K562 (cell line): Measurements from ENCODE around the gene USP15. TPM values are rescaled to one million over a fixed set of nuclear protein-coding genes. Genes with fewer than 3 reads are reported as not detected.
A peak's percentile ranks its signal among the peaks of the same experiment; 100 is the strongest.

ENCODE experiments used
- ARID2 ChIP-seq: fragments of 450-650 bp; IDR thresholded peaks from 2 replicates; pipeline ENCODE4 v1.6.1; 2017; ENCODE audit warnings: antibody characterized with exemption, mild to moderate bottlenecking
- ATF7 ChIP-seq: fragments of 450-650 bp; IDR thresholded peaks from 2 replicates; pipeline ENCODE4 v1.7.1; 2014; ENCODE audit warnings: mild to moderate bottlenecking, moderate library complexity
- CBFB ChIP-seq: sonication (generic); formaldehyde crosslinking; IDR thresholded peaks from 2 replicates; pipeline ENCODE4 v1.4.0; 2020; ENCODE audit warnings: mild to moderate bottlenecking, missing genetic modification reagents
- LCOR ChIP-seq: sonication (generic); formaldehyde crosslinking; IDR thresholded peaks from 2 replicates; pipeline ENCODE4 v1.8.0; 2022; ENCODE audit warnings: mild to moderate bottlenecking, missing genetic modification reagents
- MAZ ChIP-seq, 2 experiments: fragments of 450-650 bp in 1 of 2; sonication (generic) in 1 of 2; formaldehyde crosslinking; IDR thresholded peaks in 1 of 2; conservative IDR thresholded peaks in 1 of 2; 2 replicates each; pipeline versions ENCODE4 v1.4.0 to v1.5.0; 2020; ENCODE audit warnings: mild to moderate bottlenecking in 1 of 2, missing genetic modification reagents in 1 of 2
- MED1 ChIP-seq: sonication (generic); formaldehyde crosslinking; IDR thresholded peaks from 2 replicates; pipeline ENCODE4 v1.8.1; 2023; ENCODE audit warnings: missing genetic modification reagents, borderline replicate concordance
- MTA2 ChIP-seq: fragments of 450-650 bp; IDR thresholded peaks from 2 replicates; pipeline ENCODE4 v1.6.1; 2016; ENCODE audit warnings: low read depth
- POU5F1 ChIP-seq: fragments of 150-350 bp; IDR thresholded peaks from 2 replicates; pipeline ENCODE4 v1.6.1; 2014; ENCODE audit warnings: borderline replicate concordance, low read length, low read depth, mild to moderate bottlenecking; ENCODE audit not compliant: partially characterized antibody
- RB1 ChIP-seq: fragments of 450-650 bp; IDR thresholded peaks from 2 replicates; pipeline ENCODE4 v1.6.1; 2017; ENCODE audit warnings: low read depth, mild to moderate bottlenecking
- RHOXF2B ChIP-seq: fragments of 250-450 bp; sonication (Bioruptor Pico); conservative IDR thresholded peaks from 2 replicates; pipeline ENCODE4 v1.5.1; 2021
- RNF2 ChIP-seq: sonication (generic); IDR thresholded peaks from 2 replicates; pipeline ENCODE4 v1.6.1; 2016
- TOE1 ChIP-seq, 2 experiments: fragments of 450-650 bp in 1 of 2; sonication (generic) in 1 of 2; formaldehyde crosslinking in 1 of 2; IDR thresholded peaks; 2 replicates each; pipeline versions ENCODE4 v1.7.1 to v1.8.0; 2016 to 2022; ENCODE audit warnings: borderline replicate concordance in 2 of 2, mild to moderate bottlenecking in 2 of 2, antibody characterized with exemption in 1 of 2, inconsistent platforms in 1 of 2, low read depth in 1 of 2, missing genetic modification reagents in 1 of 2, moderate library complexity in 1 of 2
- TRIM24 ChIP-seq, 2 experiments: fragments of 450-650 bp; IDR thresholded peaks; 2 replicates each; pipeline ENCODE4 v1.6.1; 2016
- ZKSCAN3 ChIP-seq: fragments of 250-450 bp; sonication (Bioruptor Pico); IDR thresholded peaks from 2 replicates; pipeline ENCODE4 v1.4.0; 2020
- ZNF583 ChIP-seq: fragments of 250-450 bp; sonication (Bioruptor Pico); IDR thresholded peaks from 2 replicates; pipeline ENCODE4 v1.4.0; 2020
- ZNF785 ChIP-seq: fragments of 250-450 bp; sonication (Bioruptor Pico); IDR thresholded peaks from 2 replicates; pipeline ENCODE4 v1.4.0; 2020; ENCODE audit warnings: mild to moderate bottlenecking
- polyA plus RNA-seq, 8 experiments: library from polyadenylated mRNA; depleted of rRNA in 4 of 8; stranded (reverse) in 5 of 8; unstranded in 3 of 8; fragments of >200 nt; fragmentation: Nextera tagmentation in 2 of 8; fragmentation: Illumina TruSeq in 1 of 8; extraction: Ambion mirVana in 2 of 8; extraction: Trizol in 1 of 8; gene quantifications; 2 replicates each; pipeline versions ENCODE4 v1.2.1 to v1.2.3, GENCODE V29; 2011 to 2014; ENCODE audit warnings: inconsistent platforms in 1 of 8, missing spikeins in 1 of 8
- total RNA-seq, 7 experiments: library from RNA; depleted of rRNA in 6 of 7; stranded (reverse); fragments of >200 nt in 6 of 7; fragmentation: Illumina TruSeq in 2 of 7; extraction: Trizol in 2 of 7; gene quantifications; 2 replicates each; pipeline versions ENCODE4 v1.2.1 to v1.2.3, GENCODE V29; 2011 to 2021; ENCODE audit warnings: low replicate concordance in 1 of 7
- TF ChIP-seq, protein P1 (sequence below), 3 experiments: fragments of 200-800 bp in 1 of 3; fragments of 250-450 bp in 1 of 3; fragments of 450-650 bp in 1 of 3; sonication (Bioruptor Pico) in 1 of 3; sonication (Bioruptor generic) in 1 of 3; formaldehyde crosslinking in 1 of 3; IDR thresholded peaks; 2 replicates each; pipeline versions ENCODE4 v1.6.1 to v1.8.0; 2016 to 2022; ENCODE audit warnings: mild to moderate bottlenecking in 2 of 3, missing genetic modification characterization in 2 of 3, missing compliant biosample characterization in 1 of 3, moderate library complexity in 1 of 3
- TF ChIP-seq, protein P2 (sequence below): fragments of 450-650 bp; IDR thresholded peaks from 2 replicates; pipeline ENCODE4 v1.6.1; 2016
- TF ChIP-seq, protein P3 (sequence below): fragments of 450-650 bp; formaldehyde crosslinking; IDR thresholded peaks from 2 replicates; pipeline ENCODE4 v1.4.0; 2020; ENCODE audit warnings: mild to moderate bottlenecking, moderate library complexity
- TF ChIP-seq, protein P4 (sequence below): fragments of 250-450 bp; sonication (Bioruptor Pico); IDR thresholded peaks from 2 replicates; pipeline ENCODE4 v1.8.0; 2021; ENCODE audit warnings: moderate library complexity, mild to moderate bottlenecking, inconsistent platforms
- TF ChIP-seq, protein P5 (sequence below): fragments of 250-450 bp; sonication (Bioruptor Pico); IDR thresholded peaks from 2 replicates; pipeline ENCODE4 v1.5.0; 2020; ENCODE audit warnings: mild to moderate bottlenecking

USP15 gene
- total and polyA plus RNA-seq, 9 of the 15 experiments (the other 6 are each of a cell fraction or from before 2014, with no cell fraction given) = 140 to 272 (median 182) TPM

DNA sequence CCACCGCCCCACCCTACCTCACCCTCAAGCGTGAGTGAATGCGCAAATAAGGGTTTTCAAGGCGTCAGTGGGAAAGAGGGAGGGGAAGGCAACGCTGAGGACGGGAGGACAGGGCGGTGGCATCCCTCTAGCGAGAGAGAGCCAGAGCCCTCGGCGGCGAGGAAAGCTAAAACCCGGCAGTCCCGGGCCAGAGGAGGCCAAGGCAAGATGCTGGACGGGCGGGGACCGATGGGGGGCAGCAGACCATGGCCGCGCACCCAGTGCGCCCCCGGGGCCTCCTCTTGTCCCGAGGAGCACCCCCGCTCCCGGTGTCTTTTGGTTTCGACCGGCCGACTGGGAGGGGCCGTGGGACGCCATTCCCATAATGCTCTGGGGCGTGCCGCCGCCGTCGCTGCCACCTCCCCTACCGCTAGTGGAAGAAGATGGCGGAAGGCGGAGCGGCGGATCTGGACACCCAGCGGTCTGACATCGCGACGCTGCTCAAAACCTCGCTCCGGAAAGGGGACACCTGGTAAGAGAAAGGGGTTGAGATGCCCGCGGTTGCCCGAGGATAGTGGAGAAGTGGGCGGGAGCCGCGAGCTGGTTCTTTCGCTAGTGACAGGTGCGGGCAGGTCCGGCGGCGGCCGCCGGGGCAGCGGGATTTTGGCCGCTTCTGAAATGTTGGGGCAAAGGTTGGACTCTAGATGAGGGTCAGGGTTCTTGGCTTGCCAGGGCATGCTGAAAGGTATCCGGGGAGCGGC lies at the start of gene USP15 (continued):
- TF ChIP-seq, protein P1, sequence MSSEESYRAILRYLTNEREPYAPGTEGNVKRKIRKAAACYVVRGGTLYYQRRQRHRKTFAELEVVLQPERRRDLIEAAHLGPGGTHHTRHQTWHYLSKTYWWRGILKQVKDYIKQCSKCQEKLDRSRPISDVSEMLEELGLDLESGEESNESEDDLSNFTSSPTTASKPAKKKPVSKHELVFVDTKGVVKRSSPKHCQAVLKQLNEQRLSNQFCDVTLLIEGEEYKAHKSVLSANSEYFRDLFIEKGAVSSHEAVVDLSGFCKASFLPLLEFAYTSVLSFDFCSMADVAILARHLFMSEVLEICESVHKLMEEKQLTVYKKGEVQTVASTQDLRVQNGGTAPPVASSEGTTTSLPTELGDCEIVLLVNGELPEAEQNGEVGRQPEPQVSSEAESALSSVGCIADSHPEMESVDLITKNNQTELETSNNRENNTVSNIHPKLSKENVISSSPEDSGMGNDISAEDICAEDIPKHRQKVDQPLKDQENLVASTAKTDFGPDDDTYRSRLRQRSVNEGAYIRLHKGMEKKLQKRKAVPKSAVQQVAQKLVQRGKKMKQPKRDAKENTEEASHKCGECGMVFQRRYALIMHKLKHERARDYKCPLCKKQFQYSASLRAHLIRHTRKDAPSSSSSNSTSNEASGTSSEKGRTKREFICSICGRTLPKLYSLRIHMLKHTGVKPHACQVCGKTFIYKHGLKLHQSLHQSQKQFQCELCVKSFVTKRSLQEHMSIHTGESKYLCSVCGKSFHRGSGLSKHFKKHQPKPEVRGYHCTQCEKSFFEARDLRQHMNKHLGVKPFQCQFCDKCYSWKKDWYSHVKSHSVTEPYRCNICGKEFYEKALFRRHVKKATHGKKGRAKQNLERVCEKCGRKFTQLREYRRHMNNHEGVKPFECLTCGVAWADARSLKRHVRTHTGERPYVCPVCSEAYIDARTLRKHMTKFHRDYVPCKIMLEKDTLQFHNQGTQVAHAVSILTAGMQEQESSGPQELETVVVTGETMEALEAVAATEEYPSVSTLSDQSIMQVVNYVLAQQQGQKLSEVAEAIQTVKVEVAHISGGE (CRISPR knock-in tag; IDR thresholded peaks at IDR 0.05) = peak in 1 of 3 experiments; percentile 28; a peak in 1 of 6 replicates
- TF ChIP-seq CBFB (CRISPR knock-in tag) = no peak
- TF ChIP-seq, protein P2, sequence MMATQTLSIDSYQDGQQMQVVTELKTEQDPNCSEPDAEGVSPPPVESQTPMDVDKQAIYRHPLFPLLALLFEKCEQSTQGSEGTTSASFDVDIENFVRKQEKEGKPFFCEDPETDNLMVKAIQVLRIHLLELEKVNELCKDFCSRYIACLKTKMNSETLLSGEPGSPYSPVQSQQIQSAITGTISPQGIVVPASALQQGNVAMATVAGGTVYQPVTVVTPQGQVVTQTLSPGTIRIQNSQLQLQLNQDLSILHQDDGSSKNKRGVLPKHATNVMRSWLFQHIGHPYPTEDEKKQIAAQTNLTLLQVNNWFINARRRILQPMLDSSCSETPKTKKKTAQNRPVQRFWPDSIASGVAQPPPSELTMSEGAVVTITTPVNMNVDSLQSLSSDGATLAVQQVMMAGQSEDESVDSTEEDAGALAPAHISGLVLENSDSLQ = no peak
- TF ChIP-seq ATF7 = peak; percentile 99
- no peak for TF ChIP-seq ARID2
- TF ChIP-seq ZKSCAN3 = no peak
- no peak for TF ChIP-seq MTA2
- TF ChIP-seq, protein P3, sequence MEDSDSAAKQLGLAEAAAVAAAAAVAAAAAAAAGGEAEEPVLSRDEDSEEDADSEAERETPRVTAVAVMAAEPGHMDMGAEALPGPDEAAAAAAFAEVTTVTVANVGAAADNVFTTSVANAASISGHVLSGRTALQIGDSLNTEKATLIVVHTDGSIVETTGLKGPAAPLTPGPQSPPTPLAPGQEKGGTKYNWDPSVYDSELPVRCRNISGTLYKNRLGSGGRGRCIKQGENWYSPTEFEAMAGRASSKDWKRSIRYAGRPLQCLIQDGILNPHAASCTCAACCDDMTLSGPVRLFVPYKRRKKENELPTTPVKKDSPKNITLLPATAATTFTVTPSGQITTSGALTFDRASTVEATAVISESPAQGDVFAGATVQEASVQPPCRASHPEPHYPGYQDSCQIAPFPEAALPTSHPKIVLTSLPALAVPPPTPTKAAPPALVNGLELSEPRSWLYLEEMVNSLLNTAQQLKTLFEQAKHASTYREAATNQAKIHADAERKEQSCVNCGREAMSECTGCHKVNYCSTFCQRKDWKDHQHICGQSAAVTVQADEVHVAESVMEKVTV (CRISPR knock-in tag) = no peak
- TF ChIP-seq ZNF785 (CRISPR knock-in tag) = no peak
- TF ChIP-seq POU5F1 = no peak
- TF ChIP-seq TRIM24 (IDR thresholded peaks at IDR 0.05) = peak in 1 of 2 experiments; percentile 40; a peak in 1 of 4 replicates
- TF ChIP-seq RB1 = peak; percentile 80
- TF ChIP-seq RHOXF2B (CRISPR knock-in tag) = no peak
- TF ChIP-seq, protein P4, sequence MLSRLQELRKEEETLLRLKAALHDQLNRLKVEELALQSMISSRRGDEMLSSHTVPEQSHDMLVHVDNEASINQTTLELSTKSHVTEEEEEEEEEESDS (CRISPR knock-in tag) = no peak
- TF ChIP-seq MAZ (CRISPR knock-in tag; conservative IDR thresholded peaks at IDR 0.05 in 1 of 2, IDR thresholded peaks at IDR 0.05 in 1 of 2) = peak; percentile 95
- TF ChIP-seq TOE1 (IDR thresholded peaks at IDR 0.05; ENCODE audit: borderline replicate concordance) = peak; percentile 96
- no peak for TF ChIP-seq TOE1 (CRISPR knock-in tag; IDR thresholded peaks at IDR 0.05; ENCODE audit: borderline replicate concordance, low read depth)
- TF ChIP-seq ZNF583 (CRISPR knock-in tag) = no peak
- TF ChIP-seq, protein P5, sequence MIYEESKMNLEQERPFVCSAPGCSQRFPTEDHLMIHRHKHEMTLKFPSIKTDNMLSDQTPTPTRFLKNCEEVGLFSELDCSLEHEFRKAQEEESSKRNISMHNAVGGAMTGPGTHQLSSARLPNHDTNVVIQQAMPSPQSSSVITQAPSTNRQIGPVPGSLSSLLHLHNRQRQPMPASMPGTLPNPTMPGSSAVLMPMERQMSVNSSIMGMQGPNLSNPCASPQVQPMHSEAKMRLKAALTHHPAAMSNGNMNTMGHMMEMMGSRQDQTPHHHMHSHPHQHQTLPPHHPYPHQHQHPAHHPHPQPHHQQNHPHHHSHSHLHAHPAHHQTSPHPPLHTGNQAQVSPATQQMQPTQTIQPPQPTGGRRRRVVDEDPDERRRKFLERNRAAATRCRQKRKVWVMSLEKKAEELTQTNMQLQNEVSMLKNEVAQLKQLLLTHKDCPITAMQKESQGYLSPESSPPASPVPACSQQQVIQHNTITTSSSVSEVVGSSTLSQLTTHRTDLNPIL = no peak
- TF ChIP-seq RNF2 = peak; percentile 71
- TF ChIP-seq LCOR (CRISPR knock-in tag) = peak; percentile 77; the same call in 1 of the 2 replicates
- no peak for TF ChIP-seq MED1 (CRISPR knock-in tag)
